PC-3 (cell line): Measurements from ENCODE around the gene ARNT2. TPM values are rescaled to one million over a fixed set of nuclear protein-coding genes. Genes with fewer than 3 reads are reported as not detected.

Source experiments
- ATAC-seq: fragments of 200-7000 bp; cut with Tn5 transposase; 2 replicates; pipeline ENCODE4 v1.9.1; 2020; ENCODE audit warnings: mild to moderate bottlenecking, moderate library complexity
- BruUV-seq: library from RNA; stranded (reverse); fragments of 400-500 nt; replicated peaks from 2 replicates; lab custom pipeline; 2021; lab: Mats Ljungman, UMichigan
- CTCF ChIA-PET: fragments of 300-600 bp; sonication (Branson Sonifier 250); formaldehyde crosslinking; loops from one replicate; lab custom pipeline; 2022; ENCODE audit warnings: antibody characterized with exemption; lab: Charles Lee
- POLR2A ChIA-PET: fragments of 300-600 bp; sonication (Branson Sonifier 250); formaldehyde crosslinking; loops from one replicate; lab custom pipeline; 2022; ENCODE audit warnings: antibody characterized with exemption; ENCODE audit not compliant: unreplicated experiment; lab: Charles Lee
- DNase-seq: peaks from one replicate; pipeline ENCODE4 v3.0.0-alpha.2; 2015
- H2AFZ ChIP-seq: fragments of 300-600 bp; sonication (generic); 2 replicates; pipeline ENCODE4 v1.6.0; 2016; ENCODE audit warnings: antibody characterized with exemption, low read length
- H3F3A ChIP-seq: fragments of 300-600 bp; sonication (generic); one replicate; pipeline ENCODE4 v1.6.0; 2017; ENCODE audit warnings: antibody characterized with exemption, low read length, control low read depth, mild to moderate bottlenecking; ENCODE audit not compliant: unreplicated experiment
- H3K27ac ChIP-seq: fragments of 300-600 bp; sonication (generic); 2 replicates; pipeline ENCODE4 v1.5.1; 2016; ENCODE audit warnings: mild to moderate bottlenecking, low read length
- H3K27me3 ChIP-seq: fragments of 300-600 bp; sonication (generic); 2 replicates; pipeline ENCODE4 v1.6.1; 2016; ENCODE audit warnings: low read length, mixed read lengths
- H3K36me3 ChIP-seq: fragments of 300-600 bp; sonication (generic); 2 replicates; pipeline ENCODE4 v1.6.1; 2016; ENCODE audit warnings: low read depth, mixed run types, low read length, mixed read lengths
- H3K4me1 ChIP-seq: fragments of 300-600 bp; sonication (generic); 2 replicates; pipeline ENCODE4 v1.5.1; 2016; ENCODE audit warnings: low read length; ENCODE audit not compliant: insufficient read depth
- H3K4me2 ChIP-seq: fragments of 300-600 bp; sonication (generic); 2 replicates; pipeline ENCODE4 v1.6.0; 2016; ENCODE audit warnings: low read length
- H3K4me3 ChIP-seq: fragments of 300-600 bp; sonication (generic); 2 replicates; pipeline ENCODE4 v1.5.1; 2016; ENCODE audit warnings: mild to moderate bottlenecking, low read length, mixed read lengths
- H3K79me2 ChIP-seq: fragments of 300-600 bp; sonication (generic); 2 replicates; pipeline ENCODE4 v1.6.1; 2017; ENCODE audit warnings: low read length, mixed read lengths
- H3K9ac ChIP-seq: fragments of 300-600 bp; sonication (generic); 2 replicates; pipeline ENCODE4 v1.6.0; 2016; ENCODE audit warnings: mild to moderate bottlenecking, low read length
- H3K9me2 ChIP-seq: fragments of 300-600 bp; sonication (generic); replicated peaks from 2 replicates; pipeline ENCODE4 v1.6.1; 2016; ENCODE audit warnings: mixed run types, low read length, mixed read lengths
- H3K9me3 ChIP-seq: fragments of 300-600 bp; sonication (generic); 2 replicates; pipeline ENCODE4 v1.6.1; 2016; ENCODE audit warnings: low read length, mixed read lengths
- H4K20me1 ChIP-seq: fragments of 300-600 bp; sonication (generic); 2 replicates; pipeline ENCODE4 v1.6.1; 2016; ENCODE audit warnings: low read length, mixed read lengths
- EZH2 ChIP-seq: fragments of 300-600 bp; sonication (generic); IDR thresholded peaks from one replicate; pipeline ENCODE4 v1.6.1; 2017; ENCODE audit warnings: antibody characterized with exemption, mild to moderate bottlenecking, low read length; ENCODE audit not compliant: unreplicated experiment
- EZH2phosphoT487 ChIP-seq: fragments of 300-600 bp; sonication (generic); IDR thresholded peaks from 2 replicates; pipeline ENCODE4 v1.6.1; 2018; ENCODE audit warnings: mild to moderate bottlenecking, antibody characterized with exemption, low read length, borderline replicate concordance
- intact Hi-C: fragments of 100-400 bp; cut with micrococcal nuclease; formaldehyde crosslinking; loops from 2 replicates; pipeline ENCODE4 v1.9.0; 2023
- total RNA-seq: library from RNA; depleted of rRNA; stranded (reverse); fragments of >200 nt; gene quantifications from 2 replicates; pipeline ENCODE4 v1.2.3, GENCODE V29; 2014
- TF ChIP-seq, protein P1 (sequence below): fragments of 300-600 bp; sonication (generic); conservative IDR thresholded peaks from 2 replicates; pipeline ENCODE4 v1.5.1; 2017; ENCODE audit warnings: antibody characterized with exemption, low read depth, mild to moderate bottlenecking, low read length

The ARNT2 gene
- total RNA-seq, 1 experiment from 2014 or later, result 0.11 TPM

DNA sequence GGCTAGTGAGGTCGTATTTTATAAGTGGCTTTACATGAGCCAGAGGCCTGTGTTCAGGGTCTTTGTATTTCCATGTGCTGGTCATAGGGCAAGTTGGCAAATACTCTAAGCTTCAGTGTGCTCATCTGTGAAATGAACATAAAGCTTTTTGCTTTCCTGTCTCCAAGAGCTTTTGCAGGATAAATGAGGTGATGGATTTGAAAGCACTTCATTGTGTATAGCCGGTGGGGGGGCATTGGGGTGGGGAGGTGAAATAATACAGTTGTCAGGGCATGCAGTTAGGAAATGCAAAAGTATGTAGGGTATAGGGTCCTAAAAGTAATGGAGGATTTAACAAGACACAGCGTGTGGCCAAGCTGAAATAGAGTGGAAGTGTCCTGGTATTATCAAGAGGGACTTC lies 67.7 kb downstream of the ARNT2 start:
- H3K79me2 ChIP-seq, result no peaks in the 10 kb centered on the region
- H3K27me3 ChIP-seq, result peaks cover 16% of the 10 kb centered on the region
- H3K9me2 ChIP-seq, result no peaks in the 10 kb centered on the region
- no TSS peak for BruUV-seq
- no peaks in the 10 kb centered on the region for H3K4me1 ChIP-seq
- TF ChIP-seq EZH2phosphoT487 (no peak), EZH2 (no peak)
- TF ChIP-seq, protein P1, sequence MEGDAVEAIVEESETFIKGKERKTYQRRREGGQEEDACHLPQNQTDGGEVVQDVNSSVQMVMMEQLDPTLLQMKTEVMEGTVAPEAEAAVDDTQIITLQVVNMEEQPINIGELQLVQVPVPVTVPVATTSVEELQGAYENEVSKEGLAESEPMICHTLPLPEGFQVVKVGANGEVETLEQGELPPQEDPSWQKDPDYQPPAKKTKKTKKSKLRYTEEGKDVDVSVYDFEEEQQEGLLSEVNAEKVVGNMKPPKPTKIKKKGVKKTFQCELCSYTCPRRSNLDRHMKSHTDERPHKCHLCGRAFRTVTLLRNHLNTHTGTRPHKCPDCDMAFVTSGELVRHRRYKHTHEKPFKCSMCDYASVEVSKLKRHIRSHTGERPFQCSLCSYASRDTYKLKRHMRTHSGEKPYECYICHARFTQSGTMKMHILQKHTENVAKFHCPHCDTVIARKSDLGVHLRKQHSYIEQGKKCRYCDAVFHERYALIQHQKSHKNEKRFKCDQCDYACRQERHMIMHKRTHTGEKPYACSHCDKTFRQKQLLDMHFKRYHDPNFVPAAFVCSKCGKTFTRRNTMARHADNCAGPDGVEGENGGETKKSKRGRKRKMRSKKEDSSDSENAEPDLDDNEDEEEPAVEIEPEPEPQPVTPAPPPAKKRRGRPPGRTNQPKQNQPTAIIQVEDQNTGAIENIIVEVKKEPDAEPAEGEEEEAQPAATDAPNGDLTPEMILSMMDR, result no peak
- no peaks in the 10 kb centered on the region for H3K9me3 ChIP-seq
- DNase-seq (no peak), ATAC-seq (no peak)
- H3K36me3 ChIP-seq, result 0 out of 2 replicates have a peak, but pooled peaks cover 2% of the 10 kb centered on the region
- H2AFZ ChIP-seq, result no peak overlapping the region
- POLR2A ChIA-PET, result no interaction called here
- H3K4me2 ChIP-seq, result no peak overlapping the region
- no peak overlapping the region for H3K4me3 ChIP-seq
- no peak overlapping the region for H3K9ac ChIP-seq
- intact Hi-C loops, result no loop called here
- H3K27ac ChIP-seq, result no peak overlapping the region
- H4K20me1 ChIP-seq, result no peaks in the 10 kb centered on the region
- H3F3A ChIP-seq, result no peaks in the 10 kb centered on the region
- CTCF ChIA-PET, result no interaction called here

DNA sequence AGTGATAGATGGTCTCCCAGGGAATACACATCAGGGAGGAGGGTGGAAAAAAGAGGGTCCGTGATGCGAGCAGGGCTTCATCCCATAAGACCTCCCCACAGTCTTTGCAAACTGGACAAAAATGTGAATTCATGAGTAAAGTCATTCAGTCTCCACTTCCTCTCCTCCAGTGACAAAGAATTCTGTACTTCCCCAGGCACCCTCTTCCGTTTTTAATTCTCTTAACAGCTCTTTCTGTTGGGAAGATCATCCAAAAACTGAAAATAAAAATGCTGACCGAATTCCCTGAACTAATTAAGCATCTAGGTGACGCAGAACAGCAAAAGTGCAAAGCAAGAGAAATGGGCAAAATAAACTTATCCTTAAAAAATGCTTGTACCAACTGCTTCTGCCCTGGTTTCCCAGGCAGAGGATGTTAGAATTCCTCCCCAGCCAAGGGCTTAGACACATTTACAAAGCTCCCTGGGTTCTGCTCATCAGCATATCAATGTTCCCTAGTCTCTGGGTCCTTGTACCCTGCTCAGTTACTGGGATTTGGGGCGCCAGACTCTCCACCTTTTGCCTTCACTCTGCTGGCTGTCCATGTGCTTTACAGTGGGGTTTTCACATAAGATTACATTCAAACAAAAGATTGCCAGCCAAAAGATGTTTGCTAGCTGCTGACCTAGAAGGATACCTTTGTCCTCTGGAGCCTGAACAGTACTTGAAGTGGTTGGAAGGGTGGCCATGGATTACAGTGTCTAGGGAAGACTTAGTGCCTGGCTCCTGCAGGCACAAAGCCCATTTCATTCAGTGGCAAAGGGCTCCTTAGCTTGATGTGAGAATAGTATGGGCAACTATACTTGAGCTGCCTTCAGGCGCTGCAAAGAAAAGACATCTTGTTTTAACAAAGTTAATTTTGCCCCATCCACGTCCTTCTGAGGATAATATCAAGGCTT lies 69.4 kb downstream of the ARNT2 start:
- Histone ChIP-seq H3K27me3 (peaks cover 16% of the 10 kb centered on the region), H3K9ac (no peak overlapping the region), H3K79me2 (no peaks in the 10 kb centered on the region), H3K4me2 (no peak overlapping the region), H3K4me3 (no peak overlapping the region), H3K9me2 (no peaks in the 10 kb centered on the region), H3K9me3 (no peaks in the 10 kb centered on the region), H2AFZ (no peak overlapping the region), H3K4me1 (no peaks in the 10 kb centered on the region), H3K27ac (no peak overlapping the region), H4K20me1 (no peaks in the 10 kb centered on the region), H3F3A (no peaks in the 10 kb centered on the region), H3K36me3 (0 out of 2 replicates have a peak, but pooled peaks cover 2% of the 10 kb centered on the region)
- intact Hi-C loops, result no loop called here
- no peak for DNase-seq
- ATAC-seq, result no peak
- ChIA-PET POLR2A (no interaction called here), CTCF (interaction anchor here (0.7 kb wide), 1 partner anchor 1067 kb away, joined by 3 read pairs; no protein-coding TSS in a partner anchor)
- BruUV-seq, result no TSS peak
- TF ChIP-seq, protein P1, result no peak
- TF ChIP-seq EZH2, result no peak
- TF ChIP-seq EZH2phosphoT487, result no peak
